SKM-1 treated with dmso at 0.1 percent for 144 hours (cell line): ENCODE data around the gene RASSF4.
"Not testable (repeated sequence)": the region's sequence is repeated elsewhere in the genome, so short reads cannot be mapped to it uniquely, and the experiment has no call there.

ENCODE experiments used
- DNase-seq: peaks from one replicate; lab custom pipeline; 2025; ENCODE audit not compliant: unreplicated experiment; lab: John Stamatoyannopoulos, UW

RASSF4 gene

DNA sequence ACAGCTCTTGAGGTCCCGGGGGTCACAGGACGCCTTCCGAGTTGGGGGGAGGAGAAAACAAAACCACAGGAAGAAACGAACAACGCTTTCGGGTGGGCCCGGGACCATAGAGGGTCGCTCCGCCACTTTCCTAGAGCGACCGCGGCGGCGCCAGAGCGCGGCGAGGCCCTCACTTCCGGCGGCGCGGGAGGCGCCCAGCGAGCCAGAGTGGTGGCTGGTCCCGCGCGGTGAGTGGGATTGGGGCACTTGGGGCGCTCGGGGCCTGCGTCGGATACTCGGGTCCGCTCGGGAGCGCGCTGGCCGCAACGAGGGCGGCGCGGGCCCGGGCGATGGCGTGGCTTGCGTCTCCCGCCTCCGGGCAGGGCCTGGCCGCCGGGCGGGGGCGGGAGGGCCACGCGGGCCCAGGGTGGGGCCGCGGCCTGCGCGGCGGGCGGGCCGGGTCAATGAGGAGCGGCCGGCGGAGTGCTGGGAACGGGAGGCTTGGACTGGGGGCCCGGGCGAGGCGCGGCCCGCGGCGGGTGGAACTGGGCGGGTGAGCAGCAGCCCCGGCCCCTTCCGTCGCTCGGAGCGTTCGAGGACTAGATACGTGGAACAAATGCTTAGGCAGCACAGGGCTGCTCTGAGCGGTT, 41.3 kb downstream of the RASSF4 start, which contains the start of gene ZNF22:
Gene ZNF22 (plus strand): TSS at position 172 of the 629 bp plus-strand sequence. CDS start 2,446 bp downstream, outside the sequence.
- DNase-seq = peak; percentile 48

DNA sequence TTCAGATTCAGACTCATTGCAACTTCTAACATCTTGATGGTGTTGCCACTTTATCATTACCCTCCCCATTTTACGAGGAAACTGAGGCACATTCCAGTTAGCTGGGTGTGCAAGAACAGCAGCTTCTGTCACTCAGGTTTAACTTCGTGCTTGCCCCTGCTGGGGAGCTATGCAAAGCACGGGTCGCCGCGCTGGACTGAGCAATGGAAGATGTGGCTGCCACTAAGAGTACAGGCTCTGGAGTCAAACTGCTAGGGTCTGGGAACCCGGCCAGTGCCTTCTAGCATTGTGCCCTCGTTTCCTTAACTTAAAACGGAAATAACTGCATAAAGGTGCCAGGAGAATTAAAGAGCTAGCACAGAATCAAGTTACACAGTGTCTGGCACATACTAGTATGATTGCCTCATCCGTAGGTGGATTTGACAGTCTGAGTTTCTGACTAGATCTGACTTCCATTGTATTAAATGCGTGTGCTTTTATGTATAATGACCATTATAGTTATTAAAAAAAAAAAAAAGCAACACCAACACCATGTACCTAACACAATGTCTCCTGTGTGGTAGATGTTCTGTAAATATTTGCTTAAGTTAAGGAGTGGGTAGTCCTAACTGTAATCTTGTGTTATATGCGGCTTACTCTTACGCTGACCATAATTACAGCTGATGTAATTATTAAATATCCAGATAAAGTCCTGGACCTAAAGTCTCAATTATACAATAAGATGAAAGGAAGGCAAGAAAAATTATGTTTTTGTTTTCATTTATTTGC, 42.0 kb downstream of the RASSF4 start:
- DNase-seq = peak; percentile 35

GRCh38 chr10:45003432-45004000, 43.9 kb downstream of the RASSF4 start:
- no peak for DNase-seq

- no peak for DNase-seq
Observed at GRCh38 chr10:45004661-45005060, 45.1 kb downstream of the RASSF4 start.

GRCh38 chr10:45005284-45005683, 45.7 kb downstream of the RASSF4 start:
- DNase-seq = no peak

DNA sequence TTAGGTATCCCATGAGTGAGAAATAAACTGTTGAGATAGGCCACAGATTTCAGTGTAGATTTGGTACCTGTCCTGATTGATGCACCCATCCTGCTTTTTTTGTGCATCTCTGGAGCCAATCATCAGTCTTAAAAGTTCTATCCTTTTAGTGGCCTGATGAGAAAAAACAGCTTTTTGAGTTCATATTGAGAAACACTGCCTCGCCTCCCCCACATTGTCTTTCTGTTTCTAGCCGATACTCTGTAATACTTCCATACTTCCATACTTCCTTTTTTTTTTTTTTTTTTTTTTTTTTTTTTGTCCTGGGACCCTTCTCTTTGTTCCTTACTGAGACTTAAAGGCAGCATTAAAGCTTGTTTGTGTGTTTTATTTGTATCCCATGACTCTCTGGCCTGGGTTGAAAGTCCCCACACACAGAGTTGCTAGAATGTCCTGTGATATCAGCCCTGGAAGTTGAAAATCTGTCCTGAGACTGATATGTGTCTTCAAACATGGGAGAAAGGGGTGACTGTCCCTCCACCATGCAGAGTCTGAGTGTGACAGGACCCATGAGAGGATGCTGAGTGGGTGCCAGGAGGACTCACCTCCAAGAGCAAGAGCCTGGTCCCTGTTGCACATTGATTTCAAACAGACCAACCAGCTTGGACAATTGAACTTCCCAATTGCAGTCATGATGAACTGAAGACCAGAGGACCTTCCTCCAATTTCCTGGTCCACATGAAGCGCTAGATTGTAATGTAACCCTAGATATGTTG, 46.9 kb downstream of the RASSF4 start:
- DNase-seq = peak; percentile 20

- peak; percentile 89 for DNase-seq
Observed at GRCh38 chr10:45008524-45009161, 49.0 kb downstream of the RASSF4 start.

DNA sequence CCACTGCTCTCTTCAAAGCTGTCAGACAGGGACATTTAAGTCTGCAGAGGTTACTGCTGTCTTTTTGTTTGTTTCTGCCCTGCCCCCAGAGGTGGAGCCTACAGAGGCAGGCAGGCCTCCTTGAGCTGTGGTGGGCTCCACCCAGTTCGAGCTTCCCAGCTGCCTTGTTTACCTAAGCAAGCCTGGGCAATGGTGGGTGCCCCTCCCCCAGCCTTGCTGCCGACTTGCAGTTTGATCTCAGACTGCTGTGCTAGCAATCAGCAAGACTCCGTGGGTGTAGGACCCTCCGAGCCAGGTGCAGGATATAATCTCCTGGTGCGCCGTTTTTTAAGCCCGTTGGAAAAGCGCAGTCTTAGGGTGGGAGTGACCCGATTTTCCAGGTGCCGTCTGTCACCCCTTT, 55.0 kb downstream of the RASSF4 start:
- not testable (repeated sequence) for DNase-seq

DNA sequence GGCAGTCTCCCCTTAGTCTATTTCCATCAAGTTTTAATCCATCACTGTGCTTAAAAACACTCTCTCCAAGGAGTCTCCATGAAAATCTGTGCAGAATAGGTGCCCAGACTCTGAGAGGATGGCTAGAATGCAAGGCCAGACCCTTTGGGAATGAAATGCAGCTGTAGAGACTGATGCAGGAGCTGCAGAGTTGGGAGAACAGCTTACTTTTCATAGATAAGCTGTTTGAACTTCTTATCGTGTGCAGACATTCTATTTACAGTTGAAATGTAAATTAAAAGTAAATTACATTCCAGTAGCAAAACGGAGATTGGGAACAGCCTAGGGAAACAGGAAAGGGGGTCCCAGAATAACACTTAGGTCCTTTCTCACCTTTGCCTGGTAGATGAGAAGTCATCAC, 56.0 kb downstream of the RASSF4 start:
- DNase-seq = no peak

- no peak for DNase-seq
Observed at GRCh38 chr10:45023426-45023825, 63.8 kb downstream of the RASSF4 start.

DNA sequence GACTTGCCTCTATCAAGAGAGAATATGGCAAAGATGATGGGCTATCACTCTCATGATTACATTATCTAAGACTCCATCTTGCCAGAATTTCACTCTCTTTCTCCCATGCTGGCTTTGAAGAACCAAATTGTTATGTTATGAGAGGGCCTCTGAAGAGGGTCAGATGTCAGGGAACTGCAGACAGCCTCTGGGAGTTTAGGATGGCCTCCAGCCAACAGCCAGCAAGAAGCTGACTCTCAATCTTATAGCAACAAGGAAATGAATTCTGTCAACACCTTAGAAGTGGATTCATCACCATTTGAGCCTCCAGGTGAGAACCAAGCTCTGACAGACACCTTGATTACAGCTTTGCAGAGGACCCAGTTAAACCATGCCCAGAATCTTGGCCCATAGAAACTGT, 74.7 kb downstream of the RASSF4 start:
- no peak for DNase-seq

DNA sequence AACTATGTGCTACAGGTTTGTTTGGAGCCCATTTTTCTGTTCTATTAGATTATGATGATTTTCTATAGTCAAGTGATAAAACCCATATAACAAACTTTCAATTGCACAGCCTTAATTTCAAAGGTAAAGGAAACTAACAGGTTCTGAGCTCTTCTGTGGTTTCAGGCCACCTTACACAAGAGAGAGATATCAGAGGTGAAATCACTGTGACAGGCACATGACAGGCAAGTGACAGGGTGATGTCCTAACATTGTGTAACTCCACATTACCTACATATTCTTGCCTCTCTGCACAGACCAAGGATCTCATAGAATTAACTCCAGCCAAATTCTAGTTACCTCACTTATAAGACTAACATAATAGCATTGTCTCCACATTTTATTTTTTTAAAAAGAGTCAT, 76.1 kb downstream of the RASSF4 start:
- no peak for DNase-seq

- DNase-seq = no peak
Observed at GRCh38 chr10:45040921-45041542, 81.4 kb downstream of the RASSF4 start.

DNA sequence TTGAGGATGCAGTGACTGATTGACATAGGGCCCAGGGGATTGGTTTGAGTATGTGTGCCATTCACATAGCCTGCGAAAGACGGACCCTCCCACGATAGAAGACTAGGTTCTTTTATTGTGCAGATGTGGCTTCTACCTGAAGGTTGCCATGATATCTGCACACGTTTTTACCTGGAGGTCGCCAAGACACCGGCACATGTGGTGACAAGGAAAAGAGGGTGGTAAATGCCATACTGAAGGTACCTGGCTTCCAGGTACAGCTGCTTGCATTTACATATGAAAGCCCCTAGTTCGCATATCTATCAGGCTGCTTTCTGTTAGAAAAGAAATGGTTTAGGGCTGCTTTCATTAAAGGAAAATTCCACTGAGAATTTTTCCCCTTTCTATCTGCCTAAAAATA, 84.7 kb downstream of the RASSF4 start:
- DNase-seq = no peak
